ENCODE measurements around the gene SGK1.

SGK1 gene

GRCh38 chr6:134134654-134135053, 183.3 kb downstream of the SGK1 start:
- TF ChIP-seq SPI1 (IDR thresholded peaks at IDR 0.05; ENCODE audit: low read depth, low read length) (no peak), POLR2A (IDR thresholded peaks at IDR 0.05; ENCODE audit: low read depth, low read length) (no peak), POU2F2 (IDR thresholded peaks at IDR 0.05; ENCODE audit: low read depth, low read length) (no peak), TAF1 (IDR thresholded peaks at IDR 0.05; ENCODE audit: low read depth, low read length) (no peak), POLR2AphosphoS5 (IDR thresholded peaks at IDR 0.05; ENCODE audit: low read depth, low read length) (no peak)
- DNase-seq (ENCODE audit: insufficient read length, low spot score) (no peak), FAIRE-seq (no peak)

DNA sequence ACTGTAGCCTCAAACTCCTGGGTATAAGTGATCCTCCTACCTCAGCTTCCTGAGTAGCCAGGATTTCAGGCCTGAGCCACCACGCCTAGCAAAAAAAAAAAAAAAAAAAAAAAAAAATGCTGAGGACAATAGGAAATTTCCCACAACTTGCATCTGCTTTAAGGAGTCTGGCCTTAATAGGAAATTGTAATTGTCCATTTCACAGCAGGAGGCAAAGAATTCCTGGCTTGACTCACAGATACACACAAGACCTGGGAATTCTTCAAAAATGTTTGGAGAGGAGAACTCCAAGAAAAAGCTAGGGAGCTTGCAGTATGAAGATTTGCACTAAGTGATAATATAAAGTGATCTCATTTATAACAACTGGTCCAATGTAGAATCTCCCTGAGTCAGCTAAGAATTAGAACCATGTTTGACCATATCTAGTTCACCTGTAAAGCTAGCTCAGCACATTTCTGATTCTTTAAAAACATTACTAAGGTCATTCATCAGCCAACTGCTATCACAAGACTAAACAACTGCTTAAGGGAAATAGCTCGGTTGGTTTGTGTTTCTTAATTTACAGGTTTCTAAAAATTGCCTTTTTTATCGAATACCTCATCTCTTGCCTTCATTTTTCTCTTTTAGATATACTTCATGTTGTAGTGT, 185.3 kb downstream of the SGK1 start:
- no peak for FAIRE-seq
- TF ChIP-seq POU2F2 (IDR thresholded peaks at IDR 0.05; ENCODE audit: low read depth, low read length), result no peak
- DNase-seq (ENCODE audit: insufficient read length, low spot score), result no peak

DNA sequence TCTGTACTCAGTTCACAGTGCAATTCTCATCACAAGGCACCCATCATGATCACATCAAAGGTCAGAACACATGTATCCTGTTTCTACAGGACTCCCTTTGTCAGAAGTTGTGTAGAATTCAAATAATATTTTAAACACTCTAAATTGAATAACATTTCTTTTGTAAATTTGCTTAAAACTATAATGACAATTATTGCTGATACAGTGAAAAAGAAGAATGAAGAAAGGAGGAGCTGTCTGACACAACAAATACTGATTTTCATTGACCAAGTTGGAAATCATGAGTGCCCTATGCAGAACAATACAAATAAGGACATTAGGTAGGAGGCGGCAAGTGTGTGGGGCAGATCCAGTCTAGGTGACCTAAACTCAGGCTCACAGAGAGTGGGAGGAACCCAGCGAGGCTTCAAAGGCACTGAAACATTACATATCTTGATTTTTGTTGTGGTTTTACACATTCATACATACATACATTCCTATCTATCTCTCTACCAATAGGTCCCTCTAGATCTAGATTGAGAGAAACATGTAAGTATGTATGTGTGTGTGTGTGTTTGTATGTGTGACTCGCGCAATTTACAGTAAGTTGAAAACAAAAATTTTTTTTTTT, 186.3 kb downstream of the SGK1 start:
- no peak for TF ChIP-seq TAF1 (IDR thresholded peaks at IDR 0.05; ENCODE audit: low read depth, low read length)
- TF ChIP-seq POLR2AphosphoS5 (IDR thresholded peaks at IDR 0.05; ENCODE audit: low read depth, low read length), result no peak
- TF ChIP-seq PAX5 (IDR thresholded peaks at IDR 0.05; ENCODE audit: insufficient read depth, low read length, severe bottlenecking), result no peak
- TF ChIP-seq POU2F2 (IDR thresholded peaks at IDR 0.05; ENCODE audit: low read depth, low read length), result no peak
- no peak for TF ChIP-seq POLR2A (IDR thresholded peaks at IDR 0.05; ENCODE audit: low read depth, low read length)
- no peak for TF ChIP-seq SPI1 (IDR thresholded peaks at IDR 0.05; ENCODE audit: low read depth, low read length)
- no peak for FAIRE-seq
- no peak for DNase-seq (ENCODE audit: insufficient read length, low spot score)

DNA sequence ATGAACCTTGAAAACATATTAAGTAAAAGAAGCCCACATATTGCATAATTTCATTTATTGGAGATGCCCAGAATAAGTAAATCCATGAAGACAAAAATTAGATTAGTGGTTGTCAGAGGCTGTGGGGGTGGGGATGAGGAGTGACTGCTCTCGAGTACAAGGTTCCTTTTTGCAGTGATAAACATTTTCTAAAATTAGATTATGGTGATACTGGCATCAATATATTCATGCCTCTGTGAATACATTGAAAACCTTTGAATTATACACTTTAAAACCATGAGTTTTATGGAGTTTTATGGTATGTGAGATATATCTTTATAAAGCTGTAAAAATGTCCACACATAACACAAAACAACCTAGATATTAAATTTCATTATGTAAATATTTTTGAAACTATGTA, 189.8 kb downstream of the SGK1 start:
- FAIRE-seq (no peak), DNase-seq (ENCODE audit: insufficient read length, low spot score) (no peak)

DNA sequence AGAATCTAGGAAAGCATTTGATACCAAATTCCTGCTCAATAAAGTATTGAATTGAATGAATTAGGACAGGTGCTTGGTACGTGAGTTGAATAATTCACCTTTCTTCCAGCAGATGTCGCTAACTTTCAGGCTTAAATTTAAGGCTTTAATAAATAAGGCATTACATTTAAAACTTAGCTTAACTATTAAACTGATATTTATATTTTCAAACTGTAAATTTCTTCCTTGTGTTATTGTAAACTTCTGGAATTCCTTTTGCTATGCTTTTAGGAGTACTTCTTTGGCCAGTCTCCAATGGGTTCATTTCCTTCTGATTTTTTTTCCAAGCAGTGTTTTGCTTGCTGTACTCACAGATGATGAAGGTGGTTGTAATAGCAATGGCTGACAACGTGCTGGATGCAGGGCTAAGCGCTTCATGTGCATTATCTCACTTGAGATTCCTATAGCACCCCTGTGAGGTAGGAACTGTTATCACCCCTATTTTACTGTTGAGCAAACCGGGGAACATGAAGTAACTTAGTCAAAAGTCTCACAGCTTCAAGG, 194.2 kb downstream of the SGK1 start:
- TF ChIP-seq POLR2A (IDR thresholded peaks at IDR 0.05; ENCODE audit: low read depth, low read length) (no peak), TAF1 (IDR thresholded peaks at IDR 0.05; ENCODE audit: low read depth, low read length) (no peak), POLR2AphosphoS5 (IDR thresholded peaks at IDR 0.05; ENCODE audit: low read depth, low read length) (no peak), POU2F2 (IDR thresholded peaks at IDR 0.05; ENCODE audit: low read depth, low read length) (no peak)
- DNase-seq (ENCODE audit: insufficient read length, low spot score), result no peak
- FAIRE-seq, result peak; percentile 48

More for the DNA sequence above, 189.8 kb downstream of the SGK1 start:
- TF ChIP-seq PAX5 (IDR thresholded peaks at IDR 0.05; ENCODE audit: insufficient read depth, low read length, severe bottlenecking) (no peak), TAF1 (IDR thresholded peaks at IDR 0.05; ENCODE audit: low read depth, low read length) (no peak), SPI1 (IDR thresholded peaks at IDR 0.05; ENCODE audit: low read depth, low read length) (no peak), POU2F2 (IDR thresholded peaks at IDR 0.05; ENCODE audit: low read depth, low read length) (no peak), POLR2AphosphoS5 (IDR thresholded peaks at IDR 0.05; ENCODE audit: low read depth, low read length) (no peak), POLR2A (IDR thresholded peaks at IDR 0.05; ENCODE audit: low read depth, low read length) (no peak)

- DNase-seq (ENCODE audit: insufficient read length, low spot score), result no peak
- no peak for TF ChIP-seq POLR2AphosphoS5 (IDR thresholded peaks at IDR 0.05; ENCODE audit: low read depth, low read length)
- TF ChIP-seq SPI1 (IDR thresholded peaks at IDR 0.05; ENCODE audit: low read depth, low read length), result no peak
- TF ChIP-seq PAX5 (IDR thresholded peaks at IDR 0.05; ENCODE audit: insufficient read depth, low read length, severe bottlenecking), result no peak
- TF ChIP-seq POU2F2 (IDR thresholded peaks at IDR 0.05; ENCODE audit: low read depth, low read length), result no peak
- TF ChIP-seq TAF1 (IDR thresholded peaks at IDR 0.05; ENCODE audit: low read depth, low read length), result no peak
- no peak for TF ChIP-seq POLR2A (IDR thresholded peaks at IDR 0.05; ENCODE audit: low read depth, low read length)
- FAIRE-seq, result peak; percentile 63
These were observed 195.1 kb downstream of the SGK1 start for GRCh38 chr6:134122775-134123174.

DNA sequence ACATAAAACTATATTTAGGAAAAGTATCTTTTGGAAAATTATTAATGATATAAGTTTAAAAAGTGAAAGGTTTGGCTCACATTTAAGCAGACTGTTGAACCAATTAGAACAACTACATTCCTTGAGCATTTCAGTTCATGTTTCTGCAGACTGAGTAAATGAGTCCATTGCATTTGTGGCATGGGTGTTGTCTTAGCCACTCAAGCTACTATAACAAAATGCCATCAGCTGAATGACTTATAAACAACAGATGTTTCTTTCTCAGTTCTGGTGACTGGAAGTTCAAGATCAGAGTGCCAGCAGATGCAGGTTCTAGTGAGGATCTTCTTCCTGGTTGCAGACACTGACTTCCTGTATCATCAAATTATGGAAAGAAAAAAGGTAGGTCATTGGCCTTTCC, 198.4 kb downstream of the SGK1 start:
- DNase-seq (ENCODE audit: insufficient read length, low spot score) (no peak), FAIRE-seq (no peak)
- TF ChIP-seq TAF1 (IDR thresholded peaks at IDR 0.05; ENCODE audit: low read depth, low read length) (no peak), POU2F2 (IDR thresholded peaks at IDR 0.05; ENCODE audit: low read depth, low read length) (no peak), SPI1 (IDR thresholded peaks at IDR 0.05; ENCODE audit: low read depth, low read length) (no peak), POLR2AphosphoS5 (IDR thresholded peaks at IDR 0.05; ENCODE audit: low read depth, low read length) (no peak), PAX5 (IDR thresholded peaks at IDR 0.05; ENCODE audit: insufficient read depth, low read length, severe bottlenecking) (no peak), POLR2A (IDR thresholded peaks at IDR 0.05; ENCODE audit: low read depth, low read length) (no peak)
